SIG-M5 treated with dmso at 0.1 percent for 504 hours (cell line): ENCODE results near the gene GLE1.
A peak's percentile ranks its signal among the peaks of the same experiment; 100 is the strongest.

Source experiments
- DNase-seq: peaks from one replicate; lab custom pipeline; 2025; ENCODE audit not compliant: unreplicated experiment; lab: John Stamatoyannopoulos, UW

The GLE1 gene

GRCh38 chr9:128504485-128505413 lies at the start of gene GLE1:
TSS of gene GLE1 (plus strand) at chr9:128504719. CDS start at chr9:128504806, 87 bp downstream.
- peak; percentile 83 for DNase-seq

DNA sequence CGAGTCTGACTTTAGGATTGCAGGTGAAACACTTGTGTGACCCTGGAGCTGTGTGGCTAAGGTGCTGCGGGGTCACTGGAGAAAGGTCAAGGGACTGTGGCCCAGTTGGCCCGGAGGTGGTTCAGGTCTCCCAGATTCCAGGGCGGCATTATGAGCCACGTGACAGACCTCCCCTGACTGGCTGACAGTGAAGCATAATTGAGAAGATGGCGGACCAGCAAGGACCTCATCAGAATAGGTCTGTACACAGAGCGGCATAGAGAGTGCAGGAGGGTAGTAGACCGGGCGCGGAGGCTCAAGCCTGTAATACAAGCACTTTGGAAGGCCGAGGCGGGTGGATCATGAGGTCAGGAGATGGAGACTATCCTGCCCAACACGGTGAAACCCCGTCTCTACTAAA lies 49.5 kb upstream of the GLE1 start:
- no peak for DNase-seq

GRCh38 chr9:128455849-128456612 lies 48.5 kb upstream of the GLE1 start, which contains the start of gene ODF2:
TSS of gene ODF2 (plus strand) at chr9:128456006. CDS start at chr9:128456092, 86 bp downstream.
- peak; percentile 94 for DNase-seq

DNA sequence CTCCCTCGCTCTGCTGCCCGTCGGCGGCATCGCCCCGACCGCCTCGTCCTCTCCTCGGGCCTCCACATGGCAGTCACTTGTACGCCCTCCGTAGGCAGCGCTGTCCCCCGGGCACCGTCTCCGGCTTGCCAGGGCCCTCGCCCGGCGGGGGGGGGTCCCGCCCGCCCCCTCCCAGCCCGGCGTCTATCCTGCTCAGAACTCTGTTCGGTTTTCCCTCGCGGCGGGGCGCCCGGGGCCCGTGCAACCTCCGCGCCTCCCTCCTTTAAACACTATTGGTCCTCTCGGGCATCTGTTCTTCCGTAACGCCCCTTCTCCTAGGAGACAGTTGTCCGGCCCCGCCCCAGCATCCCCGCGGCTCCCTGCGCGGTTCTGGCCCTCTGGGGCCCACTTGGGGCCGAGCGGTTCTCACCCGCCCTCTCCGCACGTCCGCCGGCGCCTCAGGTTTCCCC lies 47.9 kb upstream of the GLE1 start:
- DNase-seq = peak; percentile 77

GRCh38 chr9:128457207-128457606 lies 47.3 kb upstream of the GLE1 start:
- DNase-seq = no peak

- DNase-seq = no peak
Measured at GRCh38 chr9:128459011-128459410, 45.5 kb upstream of the GLE1 start.

- DNase-seq = no peak
Measured at GRCh38 chr9:128469070-128469469, 35.4 kb upstream of the GLE1 start.

GRCh38 chr9:128470560-128470959 lies 34.0 kb upstream of the GLE1 start:
- peak; percentile 37 for DNase-seq

GRCh38 chr9:128473104-128473503 lies 31.4 kb upstream of the GLE1 start:
- no peak for DNase-seq

GRCh38 chr9:128475867-128476266 lies 28.7 kb upstream of the GLE1 start:
- DNase-seq = no peak

GRCh38 chr9:128479262-128479661 lies 25.3 kb upstream of the GLE1 start:
- DNase-seq = no peak

DNA sequence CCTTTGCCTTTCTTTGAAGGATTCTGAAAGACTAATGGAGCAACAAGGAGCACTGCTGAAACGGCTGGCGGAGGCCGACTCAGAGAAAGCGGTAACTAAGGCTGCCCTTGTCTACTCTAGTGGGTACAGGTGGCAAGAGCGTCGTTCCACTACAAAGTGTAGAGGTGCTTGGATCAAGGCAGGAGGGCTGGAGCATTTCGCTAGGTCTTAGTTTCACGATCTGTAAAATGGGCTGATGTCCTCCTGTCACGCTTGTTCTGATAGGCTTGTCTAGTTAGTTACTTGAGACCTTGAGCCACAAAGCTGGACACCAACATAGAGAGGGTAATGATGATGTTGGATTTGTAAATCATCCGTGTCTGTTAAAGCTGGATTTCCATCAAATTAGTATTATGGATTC lies 23.0 kb upstream of the GLE1 start:
- DNase-seq = no peak

DNA sequence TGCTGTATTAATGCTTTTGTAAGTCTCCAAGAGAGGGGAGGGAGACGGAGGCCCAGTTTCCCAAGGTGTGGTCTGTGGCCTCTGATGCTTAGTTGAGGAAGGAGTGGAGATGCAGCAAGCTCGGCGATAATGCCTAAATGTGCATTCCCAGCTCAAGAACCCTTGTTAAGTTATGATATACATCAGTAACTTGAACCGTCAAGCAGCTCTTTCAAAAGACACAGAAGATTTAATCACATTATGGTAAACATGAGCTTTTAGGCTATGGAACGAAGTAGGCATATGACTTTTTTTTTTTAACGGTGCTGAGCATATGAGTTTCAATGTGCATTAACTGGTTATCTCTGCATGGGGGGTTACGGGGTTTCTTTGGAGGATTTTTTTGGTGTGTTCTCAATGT lies 22.3 kb upstream of the GLE1 start:
- no peak for DNase-seq

GRCh38 chr9:128484686-128485413 lies 19.7 kb upstream of the GLE1 start:
- DNase-seq = no peak

DNA sequence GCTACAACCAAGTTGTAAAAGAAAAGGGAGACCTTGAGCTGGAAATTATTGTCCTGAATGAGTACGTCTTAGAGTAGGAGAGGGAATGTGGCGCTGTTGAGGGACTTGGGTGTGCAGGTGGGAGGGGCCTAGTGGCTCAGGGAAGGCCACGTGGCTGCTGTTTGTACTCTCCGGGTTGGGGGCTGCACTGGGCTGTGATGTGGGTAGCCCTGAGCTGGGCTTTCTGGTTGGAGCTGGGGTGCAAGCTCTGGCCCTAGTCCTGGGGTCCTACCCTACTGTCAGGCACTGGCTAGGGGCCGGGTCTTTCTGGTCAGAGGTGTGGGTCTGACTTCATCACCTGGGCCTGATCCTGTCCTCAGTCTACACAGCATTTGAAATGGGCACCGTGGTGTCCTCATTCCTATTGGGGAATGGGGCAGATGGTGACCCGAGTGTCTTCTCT lies 19.1 kb upstream of the GLE1 start:
- DNase-seq = no peak

GRCh38 chr9:128486201-128486600 lies 18.3 kb upstream of the GLE1 start:
- DNase-seq = no peak

- DNase-seq = no peak
Measured at GRCh38 chr9:128493424-128493823, 11.1 kb upstream of the GLE1 start.

DNA sequence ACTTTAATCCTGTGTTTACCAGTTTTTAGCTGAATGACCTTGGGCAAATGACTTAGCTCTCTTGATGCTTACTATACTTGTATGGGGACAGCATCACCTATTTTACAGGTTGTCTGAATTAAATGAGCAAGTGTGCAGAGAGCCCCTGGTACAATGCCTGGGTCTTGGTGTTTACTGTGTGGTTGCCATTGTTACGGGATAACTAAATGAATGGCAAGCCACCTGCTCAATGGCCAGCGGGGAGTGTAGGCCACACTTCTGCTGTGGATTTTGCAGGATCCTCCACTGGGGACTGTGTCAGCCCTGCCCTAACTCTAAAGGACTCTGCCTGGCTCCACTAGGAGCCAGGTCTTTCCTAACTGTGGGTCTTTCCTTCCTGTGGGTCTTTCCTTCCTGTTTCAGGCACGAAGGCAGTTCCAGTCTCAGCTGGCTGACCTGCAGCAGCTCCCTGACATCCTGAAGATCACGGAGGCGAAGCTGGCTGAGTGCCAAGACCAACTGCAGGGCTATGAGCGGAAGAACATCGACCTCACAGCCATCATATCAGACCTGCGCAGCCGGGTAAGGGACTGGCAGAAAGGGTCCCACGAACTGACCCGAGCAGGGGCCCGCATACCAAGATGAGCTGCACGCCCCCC lies 10.3 kb upstream of the GLE1 start:
- DNase-seq = no peak

DNA sequence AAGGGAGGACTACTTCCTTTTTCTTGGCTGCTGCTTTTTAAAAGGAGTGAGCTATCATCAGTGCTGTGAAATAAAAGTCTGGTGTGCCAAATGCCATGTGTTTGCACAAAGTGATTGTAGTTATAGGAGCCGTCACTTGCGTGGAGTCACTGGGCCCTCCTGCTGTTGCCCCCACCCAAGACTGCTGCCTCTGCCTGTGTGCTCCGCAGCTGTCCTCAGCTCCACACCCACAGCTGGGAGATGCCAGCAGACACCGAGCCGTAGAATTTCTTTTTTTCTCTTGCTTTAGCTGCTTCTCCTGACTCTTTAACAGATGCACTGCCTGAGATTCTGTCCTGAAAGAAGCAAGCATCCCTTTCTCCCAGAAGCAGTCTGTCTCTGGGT lies 9.8 kb upstream of the GLE1 start:
- no peak for DNase-seq

- no peak for DNase-seq
Measured at GRCh38 chr9:128495296-128495695, 9.2 kb upstream of the GLE1 start.
